HG03060 (cell line): Measurements from ENCODE around the gene LAIR1.

ENCODE experiments used
- ATAC-seq: cut with Tn5 transposase; IDR thresholded peaks from one replicate; pipeline ENCODE4 v1.9.1; 2021; ENCODE audit warnings: low read depth, moderate number of reproducible peaks; ENCODE audit not compliant: unreplicated experiment

Gene LAIR1

DNA sequence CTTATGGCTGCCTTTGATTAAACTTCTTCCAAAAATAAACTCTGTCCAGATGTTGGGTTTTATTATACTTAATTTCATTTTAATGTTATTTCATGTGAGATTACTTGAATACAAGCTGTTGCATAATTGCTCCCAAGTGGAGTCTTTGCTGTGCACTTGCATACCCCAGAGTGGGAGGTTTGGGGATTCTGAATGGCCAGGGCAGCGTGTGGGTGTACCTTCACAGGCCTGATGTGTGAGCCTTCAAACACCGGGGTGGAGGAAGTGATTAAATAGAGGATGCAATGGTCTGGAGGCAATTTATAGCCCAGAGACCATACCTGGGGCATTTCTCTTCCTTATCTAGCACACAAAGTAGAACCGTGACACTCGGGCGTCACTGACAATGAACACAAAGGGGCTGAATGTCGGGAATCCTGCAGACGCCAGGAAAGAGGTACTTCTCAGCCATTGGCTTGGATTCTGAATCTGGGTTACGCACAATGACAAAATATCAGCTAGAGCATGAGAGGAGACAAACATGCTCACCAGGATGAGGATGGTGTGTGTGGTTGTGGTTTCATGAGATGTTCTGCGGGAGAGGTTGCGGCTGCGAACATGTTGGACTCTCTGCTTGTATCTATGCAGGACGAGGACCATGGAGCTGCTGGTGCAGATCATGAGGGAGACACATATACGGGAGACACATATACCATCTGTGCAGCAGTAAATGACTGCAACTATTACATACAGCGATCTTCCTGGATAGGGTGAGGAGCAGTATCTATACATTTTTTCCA is 44.6 kb downstream of the LAIR1 start:
- no peak for ATAC-seq

DNA sequence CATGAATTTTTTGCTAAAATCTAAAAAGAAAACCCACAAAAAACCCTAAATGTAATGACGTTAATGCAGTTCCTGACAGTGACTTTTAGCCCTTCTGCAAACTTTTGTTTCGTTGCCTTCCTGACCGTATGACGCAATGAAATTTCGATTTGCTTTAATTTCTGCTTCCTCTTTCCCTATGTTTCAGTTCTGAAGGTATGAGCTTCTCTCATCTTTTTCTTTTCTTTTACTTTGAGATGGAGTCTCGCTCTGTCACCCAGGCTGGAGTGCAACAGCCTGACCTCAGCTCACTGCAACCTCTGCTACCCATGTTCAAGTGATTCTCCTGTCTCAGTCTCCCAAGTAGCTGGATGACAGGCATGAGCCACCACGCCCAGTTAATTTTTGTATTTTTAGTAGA is 45.7 kb downstream of the LAIR1 start:
- ATAC-seq = no peak

DNA sequence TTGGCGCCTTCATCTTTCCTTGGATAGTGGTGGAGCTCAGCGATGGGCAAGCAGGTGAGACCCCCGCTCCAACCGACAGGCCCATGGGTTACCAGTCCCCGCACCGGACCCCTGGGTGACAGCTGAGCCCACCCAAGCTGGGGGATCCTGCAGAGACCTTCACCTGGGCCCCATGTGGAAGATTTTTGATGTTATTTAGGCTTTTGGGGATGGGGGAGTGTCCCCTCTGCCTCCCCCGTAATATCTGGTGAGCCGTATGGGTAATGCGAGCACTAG is 46.8 kb downstream of the LAIR1 start:
- no peak for ATAC-seq

DNA sequence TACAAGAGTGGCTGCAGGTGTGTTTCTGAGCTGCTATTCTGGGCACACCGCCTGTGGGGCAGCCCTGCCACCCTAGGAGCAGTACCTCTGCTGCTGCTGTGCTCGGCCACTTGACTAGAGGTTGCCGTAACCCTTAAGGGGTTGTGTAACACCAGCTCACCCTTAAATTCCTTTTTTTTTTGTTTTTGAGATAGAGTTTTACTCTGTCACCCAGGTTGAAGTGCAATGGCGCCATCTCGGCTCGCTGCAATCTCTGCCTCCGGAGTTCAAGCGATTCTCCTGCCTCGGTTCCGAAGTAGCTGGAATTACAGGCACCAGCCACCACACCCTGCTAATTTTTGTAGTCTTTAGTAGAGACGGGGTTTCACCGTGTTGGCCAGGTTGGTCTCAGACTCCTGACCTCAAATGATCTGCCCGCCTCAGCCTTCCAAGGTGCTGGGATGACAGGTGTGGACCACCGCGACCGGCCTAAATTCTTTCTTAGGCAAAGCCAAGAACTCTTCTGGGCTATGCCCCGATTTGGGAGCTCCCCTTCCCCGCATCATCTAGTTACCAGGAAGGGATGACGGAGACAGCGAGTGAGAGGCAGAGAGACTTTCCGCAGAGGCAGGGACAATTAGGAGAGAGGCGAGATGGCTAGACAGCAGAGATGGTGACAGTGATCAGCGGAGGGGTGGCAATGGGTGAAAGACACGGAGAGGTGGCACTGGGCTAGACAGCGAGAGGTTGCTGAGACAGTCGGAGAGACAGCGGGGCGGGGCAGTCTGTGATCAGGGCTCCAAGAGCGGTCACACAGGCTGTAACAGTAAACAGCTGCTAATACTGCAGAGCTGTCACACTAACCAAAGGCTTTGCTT is 47.4 kb downstream of the LAIR1 start:
- ATAC-seq = no peak

DNA sequence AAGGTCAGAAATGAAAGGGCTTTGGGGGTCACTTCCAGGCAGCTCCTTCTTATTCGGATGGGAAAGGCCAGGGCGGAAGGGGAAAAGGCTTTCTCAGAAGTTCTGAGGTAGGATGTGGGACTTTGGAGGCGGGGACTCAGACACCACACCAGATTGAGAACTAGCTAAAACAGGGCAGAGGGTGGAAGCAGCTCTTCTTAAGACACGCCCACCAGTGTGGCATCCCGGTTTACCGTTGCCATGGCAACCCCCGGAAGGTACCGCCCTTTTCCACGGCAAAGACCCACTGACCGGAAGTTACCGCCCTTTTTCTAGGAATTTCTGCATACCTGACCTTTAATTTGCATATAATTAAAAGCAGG is 48.0 kb downstream of the LAIR1 start:
- no peak for ATAC-seq

DNA sequence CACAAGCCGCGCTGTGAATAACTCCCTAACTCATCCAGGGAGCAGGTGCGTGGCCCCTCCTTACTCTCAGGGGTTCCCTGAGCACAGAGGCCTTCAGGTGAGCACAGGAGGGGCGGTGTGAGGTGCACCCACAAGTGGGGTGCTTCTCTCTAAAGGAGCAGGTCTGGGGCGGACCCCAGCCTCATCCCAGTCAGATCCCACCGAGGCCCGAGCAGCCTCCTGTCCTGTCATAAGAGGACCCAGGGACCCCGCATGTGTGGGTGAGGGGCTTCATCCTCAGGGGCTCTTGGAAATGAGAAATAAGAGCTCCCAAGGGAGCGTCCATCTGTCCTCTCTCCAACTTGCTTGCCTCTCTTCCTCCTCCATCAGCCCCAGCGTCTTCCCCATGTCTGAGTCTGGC is 48.8 kb downstream of the LAIR1 start:
- ATAC-seq = no peak

DNA sequence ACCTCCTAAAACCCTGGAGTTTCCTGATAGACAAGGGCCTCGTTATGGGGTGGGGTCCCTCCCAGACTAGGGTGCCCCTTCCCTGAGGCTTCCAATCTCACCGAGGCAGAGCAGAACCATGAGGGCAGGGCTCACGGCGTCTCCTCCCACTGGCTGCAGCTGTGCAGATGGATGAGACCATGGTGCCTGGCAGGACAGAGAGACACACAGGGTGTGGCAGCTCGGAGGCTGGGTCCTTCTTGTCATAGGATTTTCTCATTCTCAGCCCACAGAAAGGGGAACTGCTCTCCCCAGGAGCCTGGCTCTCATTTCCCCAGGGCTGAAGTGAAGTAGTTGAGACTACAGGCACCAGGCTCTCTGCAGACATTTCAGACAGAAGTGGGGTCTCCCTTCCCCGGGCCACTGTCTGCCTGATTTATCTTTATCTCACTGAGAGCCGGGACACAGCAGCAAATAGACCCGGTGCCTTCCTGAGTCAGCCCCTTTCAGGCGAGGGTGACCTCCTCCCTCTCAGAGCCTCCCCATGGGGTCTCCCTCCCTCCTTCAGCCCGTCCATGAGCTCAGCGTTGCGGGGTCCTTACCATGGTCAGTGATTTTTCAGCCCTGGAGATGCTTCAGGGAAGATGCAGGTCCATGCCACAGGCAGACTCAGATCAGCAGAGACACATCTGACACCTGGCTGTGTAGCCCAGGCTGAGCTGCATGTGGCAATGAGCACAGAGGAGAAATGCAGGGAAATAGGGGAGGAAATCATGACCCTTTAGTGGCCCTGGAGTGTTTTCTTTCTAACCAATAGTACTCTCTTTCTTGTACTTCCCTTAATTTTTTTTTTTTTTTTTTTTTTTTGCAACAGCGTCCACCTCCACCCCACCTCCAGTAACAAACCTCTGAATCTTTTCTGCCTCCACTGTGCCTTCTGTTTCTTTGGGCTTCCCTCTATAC is 52.0 kb downstream of the LAIR1 start, which contains the start of gene LILRA5:
Gene LILRA5, minus strand, starts transcription at position 731 of the 942 bp plus-strand sequence. Its CDS starts 147 bp downstream, at position 584.
- no peak for ATAC-seq

DNA sequence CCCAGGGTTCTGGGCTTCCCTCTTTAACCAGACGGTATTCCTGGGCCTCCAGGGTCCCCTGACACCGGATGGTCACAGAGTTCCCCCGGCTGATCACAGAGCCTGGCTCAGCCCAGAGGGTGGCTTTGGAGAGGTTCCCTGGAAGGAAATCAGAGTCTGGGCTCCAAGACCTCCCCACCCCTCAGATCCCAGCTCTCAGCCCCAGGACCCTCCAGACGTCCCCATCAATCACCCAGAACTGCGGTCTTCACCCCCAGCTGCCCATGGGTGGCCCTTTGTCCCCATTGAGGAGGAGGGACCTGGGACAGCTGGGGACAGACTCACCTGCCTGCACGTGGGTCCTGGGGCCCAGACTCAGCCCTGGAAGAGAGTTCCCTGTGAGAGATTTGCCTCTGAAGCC is 52.7 kb downstream of the LAIR1 start:
- ATAC-seq = no peak

DNA sequence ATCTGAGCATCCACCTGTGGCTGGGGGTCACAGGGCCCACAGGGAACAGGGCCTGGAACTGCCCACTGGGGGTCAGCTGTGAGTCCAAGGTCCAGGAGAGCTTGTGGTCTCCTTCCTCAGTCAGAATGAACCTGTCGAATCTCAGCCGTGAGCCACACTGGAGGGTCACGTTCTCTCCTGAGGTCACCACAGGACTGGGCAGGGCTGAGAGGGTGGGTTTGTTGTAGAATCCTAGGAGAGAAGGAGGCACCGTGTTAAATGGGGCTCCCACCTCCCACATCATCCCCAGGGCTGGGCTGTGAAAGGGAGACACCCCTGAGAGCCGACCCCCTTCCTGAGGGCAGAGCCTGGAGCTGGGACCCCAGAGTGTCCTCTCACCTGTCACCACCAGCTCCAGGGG is 53.2 kb downstream of the LAIR1 start:
- no peak for ATAC-seq

DNA sequence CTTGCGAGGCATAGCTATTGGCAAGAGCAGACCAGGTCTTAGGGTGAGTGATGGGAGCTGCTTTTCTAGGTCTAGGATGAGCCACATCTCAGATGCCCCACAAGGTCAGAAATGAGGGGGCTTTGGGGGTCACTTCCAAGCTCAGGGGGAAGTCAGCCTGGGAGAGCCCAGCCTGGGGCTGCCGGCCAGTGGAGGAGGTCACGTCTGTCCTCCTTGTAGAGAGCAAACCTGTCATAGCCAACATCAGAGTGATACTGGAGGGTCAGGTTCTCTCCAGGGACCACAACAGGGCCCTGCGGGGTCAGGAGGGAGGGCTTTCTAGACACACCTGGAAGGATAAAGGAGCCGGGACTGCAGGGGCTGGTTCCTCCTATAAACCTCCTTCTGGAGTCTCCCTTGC is 54.2 kb downstream of the LAIR1 start:
- ATAC-seq = no peak

DNA sequence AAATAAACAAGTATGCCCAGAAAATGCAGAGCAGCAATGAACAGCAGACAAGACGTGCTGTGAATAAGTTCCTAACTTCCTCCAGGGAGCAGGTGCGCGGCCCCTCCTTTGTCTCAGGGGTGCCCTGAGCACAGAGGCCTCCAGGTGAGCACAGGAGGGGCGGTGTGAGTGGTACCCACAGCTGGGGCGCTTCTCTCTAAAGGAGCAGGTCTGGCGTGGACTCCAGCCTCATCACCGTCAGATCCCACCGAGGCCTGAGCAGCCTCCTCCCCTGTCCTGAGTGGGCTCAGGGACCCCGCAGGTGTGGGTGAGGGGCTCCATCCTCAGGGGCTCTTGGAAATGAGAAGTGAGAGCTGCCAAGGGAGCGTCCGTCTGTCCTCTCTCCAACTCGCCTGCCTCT is 54.9 kb downstream of the LAIR1 start:
- ATAC-seq = no peak

DNA sequence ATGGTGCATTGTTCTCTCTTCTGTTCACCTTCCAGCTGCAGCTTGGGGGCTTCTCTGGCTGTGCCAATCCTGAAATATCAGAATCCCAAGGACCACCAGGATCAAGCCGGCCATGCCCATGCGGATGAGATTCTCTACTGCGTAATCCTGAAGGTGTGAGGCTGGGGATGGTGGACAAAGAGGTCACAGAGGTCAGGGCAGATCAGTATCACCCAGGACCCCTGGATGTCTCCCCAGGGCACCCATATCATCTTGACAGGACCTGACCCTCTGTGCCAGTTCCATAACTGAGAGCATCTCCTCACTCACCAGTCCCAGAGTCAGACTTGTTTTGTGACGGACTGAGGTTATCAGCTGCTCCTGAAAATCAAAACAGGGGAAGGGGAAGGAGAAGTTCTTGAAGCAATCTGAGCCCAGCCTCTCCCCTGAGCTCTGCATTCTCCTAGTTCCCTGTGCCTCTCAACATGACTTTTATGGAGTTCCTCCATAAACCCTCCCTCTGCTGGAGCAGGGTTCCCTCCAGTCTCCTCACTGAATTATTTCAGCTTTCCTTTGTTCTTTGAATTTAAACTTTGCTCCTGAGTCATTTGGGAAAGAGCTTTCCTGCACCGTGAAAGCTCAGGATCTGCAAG is 57.2 kb downstream of the LAIR1 start:
- no peak for ATAC-seq

DNA sequence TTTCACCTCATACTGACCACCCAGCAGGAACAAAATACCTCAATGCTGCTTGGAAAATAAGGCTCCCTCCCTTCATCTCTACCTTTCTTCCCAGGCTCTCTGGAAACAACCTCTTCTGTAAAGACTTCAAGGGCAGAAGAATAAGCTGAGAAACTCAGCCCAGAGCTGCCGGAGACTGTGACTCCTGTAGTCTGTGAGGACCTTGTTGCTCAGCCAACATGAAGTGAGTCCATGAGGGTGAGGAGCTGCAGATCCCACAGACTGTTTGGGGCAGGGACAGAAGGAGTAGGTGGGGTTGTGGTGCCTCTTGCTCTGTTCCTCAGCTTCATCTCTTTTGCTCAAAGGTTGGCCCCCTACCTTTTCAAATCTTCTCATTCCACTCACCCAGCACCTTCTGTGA is 59.6 kb downstream of the LAIR1 start:
- no peak for ATAC-seq

DNA sequence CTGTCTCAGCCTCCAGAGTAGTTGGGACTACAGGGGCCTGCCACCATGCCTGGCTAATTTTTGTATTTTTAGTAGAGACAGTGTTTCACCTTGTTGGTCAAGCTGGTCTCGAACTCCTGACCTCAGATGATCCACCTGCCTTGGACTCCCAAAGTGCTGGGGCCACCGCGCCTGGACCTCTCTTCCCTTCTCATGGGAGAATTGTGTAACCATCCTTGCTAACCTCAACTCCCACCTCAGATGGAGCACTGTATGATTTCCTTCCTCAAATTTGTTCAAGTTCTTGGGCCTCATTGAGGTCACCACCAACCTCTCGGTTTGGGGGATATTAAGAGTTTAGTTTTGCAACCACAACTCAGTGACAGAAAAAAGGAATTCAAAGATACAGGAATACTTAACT is 62.5 kb downstream of the LAIR1 start:
- no peak for ATAC-seq
